HEK293 (cell line): Measurements from ENCODE around the gene PAPSS1.

Experiments
- CTCF ChIA-PET: fragments of 350-600 bp; formaldehyde crosslinking; extraction: SDS; loops from one replicate; lab custom pipeline; 2021; ENCODE audit warnings: antibody characterized with exemption; lab: Yijun Ruan, JAX
- POLR2A ChIA-PET: fragments of 300-600 bp; formaldehyde crosslinking; extraction: SDS; loops from one replicate; lab custom pipeline; 2020; ENCODE audit warnings: antibody characterized with exemption, inconsistent platforms; lab: Yijun Ruan, JAX
- H3K27ac ChIP-seq: fragments of 200-500 bp; sonication (Bioruptor generic); 2 replicates; pipeline ENCODE4 v1.5.1; 2014; ENCODE audit warnings: low read depth, low read length, control low read depth, inconsistent platforms; ENCODE audit errors: extremely low read depth
- H3K36me3 ChIP-seq, 2 experiments: fragments of 200-500 bp in 1 of 2; sonication (Bioruptor generic) in 1 of 2; 1 replicate in 1 of 2; 2 replicates in 1 of 2; pipeline ENCODE4 v1.5.1; 2014 to 2017; ENCODE audit warnings: inconsistent platforms in 2 of 2, low read length in 2 of 2; ENCODE audit not compliant: control insufficient read depth in 2 of 2, insufficient read depth in 1 of 2
- H3K4me1 ChIP-seq: fragments of 200-500 bp; sonication (Bioruptor generic); 2 replicates; pipeline ENCODE4 v1.5.1; 2014; ENCODE audit warnings: mild to moderate bottlenecking, low read length, inconsistent platforms; ENCODE audit not compliant: control insufficient read depth, insufficient read depth
- H3K4me3 ChIP-seq: 2 replicates; pipeline ENCODE4 v1.5.1; 2011; ENCODE audit warnings: low read depth, mild to moderate bottlenecking, control low read depth, low read length, moderate library complexity
- H3K9me3 ChIP-seq: fragments of 200-500 bp; sonication (Bioruptor generic); 2 replicates; pipeline ENCODE4 v1.5.1; 2014; ENCODE audit warnings: low read depth, low read length, inconsistent platforms; ENCODE audit not compliant: control insufficient read depth, insufficient read depth
- ATF2 ChIP-seq: fragments of 450-650 bp; formaldehyde crosslinking; IDR thresholded peaks from 2 replicates; pipeline ENCODE4 v1.5.1; 2016; ENCODE audit warnings: missing biosample characterization, missing genetic modification characterization, low read depth
- KLF10 ChIP-seq: fragments of 450-650 bp; IDR thresholded peaks from 2 replicates; pipeline ENCODE4 v1.5.1; 2018; ENCODE audit warnings: missing biosample characterization, mild to moderate bottlenecking, missing genetic modification characterization
- KLF9 ChIP-seq: fragments of 450-650 bp; formaldehyde crosslinking; IDR thresholded peaks from 2 replicates; pipeline ENCODE4 v1.5.1; 2016; ENCODE audit warnings: missing biosample characterization, missing genetic modification characterization, low read depth
- MZF1 ChIP-seq: fragments of 450-650 bp; formaldehyde crosslinking; IDR thresholded peaks from 2 replicates; pipeline ENCODE4 v1.5.1; 2017; ENCODE audit warnings: missing biosample characterization, missing genetic modification characterization, borderline replicate concordance
- PRDM6 ChIP-seq: fragments of 450-650 bp; formaldehyde crosslinking; IDR thresholded peaks from 2 replicates; pipeline ENCODE4 v1.5.1; 2017; ENCODE audit warnings: missing biosample characterization, missing genetic modification characterization
- REPIN1 ChIP-seq: fragments of 450-650 bp; formaldehyde crosslinking; IDR thresholded peaks from 2 replicates; pipeline ENCODE4 v1.5.1; 2017; ENCODE audit warnings: missing biosample characterization, missing genetic modification characterization, low read depth
- SCRT1 ChIP-seq: fragments of 450-650 bp; formaldehyde crosslinking; IDR thresholded peaks from 2 replicates; pipeline ENCODE4 v1.5.1; 2016; ENCODE audit warnings: missing biosample characterization, missing genetic modification characterization, borderline replicate concordance
- ZBTB1 ChIP-seq: fragments of 450-650 bp; formaldehyde crosslinking; IDR thresholded peaks from 2 replicates; pipeline ENCODE4 v1.5.1; 2016; ENCODE audit warnings: missing biosample characterization, missing genetic modification characterization
- ZBTB11 ChIP-seq: fragments of 450-650 bp; formaldehyde crosslinking; conservative IDR thresholded peaks from 2 replicates; pipeline ENCODE4 v1.5.1; 2016; ENCODE audit warnings: low read depth, missing biosample characterization, missing genetic modification characterization
- ZNF248 ChIP-seq: fragments of 450-650 bp; formaldehyde crosslinking; IDR thresholded peaks from 2 replicates; pipeline ENCODE4 v1.5.1; 2017; ENCODE audit warnings: missing biosample characterization, missing genetic modification characterization
- ZNF274 ChIP-seq, 2 experiments: fragments of 200-500 bp in 1 of 2; fragments of 450-650 bp in 1 of 2; sonication (Bioruptor generic) in 1 of 2; formaldehyde crosslinking in 1 of 2; IDR thresholded peaks; 2 replicates each; pipeline versions ENCODE4 v1.5.1 to v1.6.1; 2014 to 2016; ENCODE audit warnings: borderline replicate concordance in 1 of 2, inconsistent platforms in 1 of 2, low read length in 1 of 2, missing biosample characterization in 1 of 2, missing genetic modification characterization in 1 of 2
- ZNF335 ChIP-seq: fragments of 450-650 bp; formaldehyde crosslinking; conservative IDR thresholded peaks from 2 replicates; pipeline ENCODE4 v1.5.1; 2016; ENCODE audit warnings: missing biosample characterization, missing genetic modification characterization
- ZNF398 ChIP-seq: fragments of 450-650 bp; formaldehyde crosslinking; IDR thresholded peaks from 2 replicates; pipeline ENCODE4 v1.5.1; 2017; ENCODE audit warnings: missing biosample characterization, missing genetic modification characterization
- ZNF449 ChIP-seq: fragments of 450-650 bp; formaldehyde crosslinking; IDR thresholded peaks from 2 replicates; pipeline ENCODE4 v1.5.1; 2017; ENCODE audit warnings: missing biosample characterization, mild to moderate bottlenecking, missing genetic modification characterization, moderate library complexity
- ZNF626 ChIP-seq: fragments of 450-650 bp; sonication (Bioruptor Pico); formaldehyde crosslinking; IDR thresholded peaks from 2 replicates; pipeline ENCODE4 v1.5.1; 2018; ENCODE audit warnings: missing biosample characterization, missing genetic modification characterization, inconsistent platforms
- ZNF629 ChIP-seq: fragments of 450-650 bp; formaldehyde crosslinking; IDR thresholded peaks from 2 replicates; pipeline ENCODE4 v1.5.1; 2017; ENCODE audit warnings: missing biosample characterization, missing genetic modification characterization
- ZNF654 ChIP-seq: fragments of 450-650 bp; formaldehyde crosslinking; IDR thresholded peaks from 2 replicates; pipeline ENCODE4 v1.5.1; 2016; ENCODE audit warnings: low read depth, missing biosample characterization, missing genetic modification characterization
- ZNF785 ChIP-seq: fragments of 450-650 bp; formaldehyde crosslinking; IDR thresholded peaks from 2 replicates; pipeline ENCODE4 v1.5.1; 2016; ENCODE audit warnings: missing biosample characterization, missing genetic modification characterization
- ZNF792 ChIP-seq: fragments of 450-650 bp; formaldehyde crosslinking; IDR thresholded peaks from 2 replicates; pipeline ENCODE4 v1.5.1; 2016; ENCODE audit warnings: missing biosample characterization, missing genetic modification characterization

The PAPSS1 gene

GRCh38 chr4:107718351-107718965, 1.6 kb downstream of the PAPSS1 start:
- TF ChIP-seq PRDM6, result peak; percentile 61
- TF ChIP-seq ZNF654, result no peak
- TF ChIP-seq ZNF449, result no peak
- CTCF ChIA-PET, result no interaction called here
- no peak overlapping the region for H3K4me3 ChIP-seq
- POLR2A ChIA-PET, result no interaction called here
- H3K4me1 ChIP-seq, result peaks cover 10% of the 10 kb centered on the region
- no peaks in the 10 kb centered on the region for H3K36me3 ChIP-seq
- no peaks in the 10 kb centered on the region for H3K9me3 ChIP-seq
- H3K27ac ChIP-seq, result no peak overlapping the region

- H3K9me3 ChIP-seq, result no peaks in the 10 kb centered on the region
- no peak overlapping the region for H3K4me3 ChIP-seq
- TF ChIP-seq ZNF398 (tag by site-specific recombination), result 0 out of 2 replicates have a peak, but pooled peaks have one; percentile 21
- TF ChIP-seq KLF9 (tag by site-specific recombination), result no peak
- 0 out of 2 replicates have a peak, but pooled peaks have one; percentile 6 for TF ChIP-seq MZF1 (tag by site-specific recombination)
- H3K36me3 ChIP-seq, result no peaks in the 10 kb centered on the region
- peaks cover 10% of the 10 kb centered on the region for H3K4me1 ChIP-seq
- POLR2A ChIA-PET, result no interaction called here
- CTCF ChIA-PET, result no interaction called here
- 0 out of 2 replicates have a peak overlapping the region, but pooled peaks have one; percentile 19 for H3K27ac ChIP-seq
These were observed 5.8 kb downstream of the PAPSS1 start for GRCh38 chr4:107714256-107714655.

- ChIA-PET CTCF (no interaction called here), POLR2A (no interaction called here)
- no peaks in the 10 kb centered on the region for H3K36me3 ChIP-seq
- no peak overlapping the region for H3K4me3 ChIP-seq
- H3K9me3 ChIP-seq, result no peaks in the 10 kb centered on the region
- no peak overlapping the region for H3K27ac ChIP-seq
- peaks cover 4% of the 10 kb centered on the region; the same call in 1 of the 2 replicates for H3K4me1 ChIP-seq
- no peak for TF ChIP-seq ATF2 (tag by site-specific recombination)
- TF ChIP-seq ZNF785, result no peak
- TF ChIP-seq SCRT1 (tag by site-specific recombination), result no peak
- TF ChIP-seq KLF10 (tag by site-specific recombination), result no peak
- no peak for TF ChIP-seq ZNF335
- no peak for TF ChIP-seq REPIN1
- TF ChIP-seq ZBTB1, result no peak
- TF ChIP-seq ZNF792, result no peak
- no peak for TF ChIP-seq ZBTB11 (tag by site-specific recombination)
- TF ChIP-seq ZNF248 (tag by site-specific recombination), result no peak
- no peak for TF ChIP-seq ZNF626 (tag by site-specific recombination)
- TF ChIP-seq ZNF274 (IDR thresholded peaks at IDR 0.05; ENCODE audit: low read length), result no peak
- no peak for TF ChIP-seq ZNF274 (tag by site-specific recombination; IDR thresholded peaks at IDR 0.05; ENCODE audit: borderline replicate concordance)
- no peak for TF ChIP-seq MZF1 (tag by site-specific recombination)
- TF ChIP-seq ZNF629 (tag by site-specific recombination), result no peak
These were observed 7.8 kb downstream of the PAPSS1 start for GRCh38 chr4:107712236-107712635.
